K562 (cell line): Measurements from ENCODE around the gene LCNL1. TPM values are rescaled to one million over a fixed set of nuclear protein-coding genes. Genes with fewer than 3 reads are reported as not detected.

ENCODE experiments used
- ATF7 ChIP-seq: fragments of 450-650 bp; IDR thresholded peaks from 2 replicates; pipeline ENCODE4 v1.7.1; 2014; ENCODE audit warnings: mild to moderate bottlenecking, moderate library complexity
- BHLHE40 ChIP-seq: IDR thresholded peaks from 2 replicates; pipeline ENCODE4 v1.6.1; 2011; ENCODE audit warnings: low read length, improper control_type of control experiment
- ETV6 ChIP-seq, 3 experiments: fragments of 150-350 bp in 1 of 3; sonication (generic) in 1 of 3; formaldehyde crosslinking in 1 of 3; IDR thresholded peaks; 2 replicates each; pipeline versions ENCODE4 v1.6.1 to v1.8.0; 2014 to 2022; ENCODE audit warnings: borderline replicate concordance in 2 of 3, low read depth in 2 of 3, antibody characterized with exemption in 1 of 3, low read length in 1 of 3, mild to moderate bottlenecking in 1 of 3, missing genetic modification reagents in 1 of 3
- NBN ChIP-seq: fragments of 450-650 bp; IDR thresholded peaks from 2 replicates; pipeline ENCODE4 v1.6.1; 2016; ENCODE audit warnings: low read depth, mild to moderate bottlenecking
- RBM25 ChIP-seq: fragments of 200-400 bp; formaldehyde crosslinking; IDR thresholded peaks from 2 replicates; pipeline ENCODE4 v1.6.1; 2018; ENCODE audit warnings: low read length, low read depth, moderate library complexity; ENCODE audit not compliant: severe bottlenecking
- RHOXF2B ChIP-seq: fragments of 250-450 bp; sonication (Bioruptor Pico); conservative IDR thresholded peaks from 2 replicates; pipeline ENCODE4 v1.5.1; 2021
- RNF219 ChIP-seq: fragments of 250-450 bp; sonication (Bioruptor Pico); IDR thresholded peaks from 2 replicates; pipeline ENCODE4 v1.5.0; 2022; ENCODE audit warnings: mild to moderate bottlenecking
- SOX6 ChIP-seq: fragments of 450-650 bp; IDR thresholded peaks from 2 replicates; pipeline ENCODE4 v1.6.1; 2014; ENCODE audit warnings: mild to moderate bottlenecking
- THRB ChIP-seq: fragments of 450-650 bp; formaldehyde crosslinking; conservative IDR thresholded peaks from 2 replicates; pipeline ENCODE4 v1.4.0; 2022; ENCODE audit warnings: mild to moderate bottlenecking, missing genetic modification characterization
- ZBTB26 ChIP-seq: fragments of 450-650 bp; formaldehyde crosslinking; IDR thresholded peaks from 2 replicates; pipeline ENCODE4 v1.4.0; 2022; ENCODE audit warnings: missing genetic modification characterization
- ZHX1 ChIP-seq: fragments of 150-350 bp; conservative IDR thresholded peaks from 2 replicates; pipeline ENCODE4 v1.6.1; 2014; ENCODE audit warnings: low read length
- ZNF263 ChIP-seq: sonication (generic); formaldehyde crosslinking; IDR thresholded peaks from 2 replicates; pipeline ENCODE4 v1.8.0; 2022; ENCODE audit warnings: mild to moderate bottlenecking, missing genetic modification reagents, borderline replicate concordance
- polyA plus RNA-seq, 8 experiments: library from polyadenylated mRNA; depleted of rRNA in 4 of 8; stranded (reverse) in 5 of 8; unstranded in 3 of 8; fragments of >200 nt; fragmentation: Nextera tagmentation in 2 of 8; fragmentation: Illumina TruSeq in 1 of 8; extraction: Ambion mirVana in 2 of 8; extraction: Trizol in 1 of 8; gene quantifications; 2 replicates each; pipeline versions ENCODE4 v1.2.1 to v1.2.3, GENCODE V29; 2011 to 2014; ENCODE audit warnings: inconsistent platforms in 1 of 8, missing spikeins in 1 of 8
- total RNA-seq, 7 experiments: library from RNA; depleted of rRNA in 6 of 7; stranded (reverse); fragments of >200 nt in 6 of 7; fragmentation: Illumina TruSeq in 2 of 7; extraction: Trizol in 2 of 7; gene quantifications; 2 replicates each; pipeline versions ENCODE4 v1.2.1 to v1.2.3, GENCODE V29; 2011 to 2021; ENCODE audit warnings: low replicate concordance in 1 of 7
- TF ChIP-seq, protein P1 (sequence below): fragments of 450-650 bp; formaldehyde crosslinking; IDR thresholded peaks from 2 replicates; pipeline ENCODE4 v1.4.0; 2022; ENCODE audit warnings: mild to moderate bottlenecking, moderate library complexity
- TF ChIP-seq, protein P2 (sequence below), 2 experiments: IDR thresholded peaks; 2 replicates each; pipeline ENCODE4 v1.6.1; 2012; ENCODE audit warnings: improper control_type of control experiment in 2 of 2, low read depth in 2 of 2, low read length in 2 of 2, borderline replicate concordance in 1 of 2

The LCNL1 gene
- total and polyA plus RNA-seq, 9 of the 15 experiments (the other 6 are each of a cell fraction or from before 2014, with no cell fraction given), result 0.04 to 0.16 (median 0.04) TPM; not detected in 4

GRCh38 chr9:136944519-136945332 is 38.1 kb upstream of the LCNL1 start, which contains the start of the genes C8G and FBXW5 (continued):
- TF ChIP-seq, protein P1, sequence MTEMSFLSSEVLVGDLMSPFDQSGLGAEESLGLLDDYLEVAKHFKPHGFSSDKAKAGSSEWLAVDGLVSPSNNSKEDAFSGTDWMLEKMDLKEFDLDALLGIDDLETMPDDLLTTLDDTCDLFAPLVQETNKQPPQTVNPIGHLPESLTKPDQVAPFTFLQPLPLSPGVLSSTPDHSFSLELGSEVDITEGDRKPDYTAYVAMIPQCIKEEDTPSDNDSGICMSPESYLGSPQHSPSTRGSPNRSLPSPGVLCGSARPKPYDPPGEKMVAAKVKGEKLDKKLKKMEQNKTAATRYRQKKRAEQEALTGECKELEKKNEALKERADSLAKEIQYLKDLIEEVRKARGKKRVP (CRISPR knock-in tag), result 0 out of 2 replicates have a peak, but pooled peaks have one; percentile 31
- no peak for TF ChIP-seq ETV6 (IDR thresholded peaks at IDR 0.05; ENCODE audit: borderline replicate concordance in 1 of 2, low read depth in 2 of 2, low read length in 1 of 2)
- no peak for TF ChIP-seq ETV6 (CRISPR knock-in tag; IDR thresholded peaks at IDR 0.05; ENCODE audit: borderline replicate concordance)
- TF ChIP-seq ATF7, result peak; percentile 83
- no peak for TF ChIP-seq ZHX1
- peak; percentile 74; the same call in 1 of the 2 replicates for TF ChIP-seq NBN
- TF ChIP-seq BHLHE40, result peak; percentile 63
- TF ChIP-seq RNF219, result no peak
- TF ChIP-seq RHOXF2B (CRISPR knock-in tag), result peak; percentile 24; the same call in 1 of the 2 replicates
- TF ChIP-seq ZNF263 (CRISPR knock-in tag), result no peak; the same call in 1 of the 2 replicates
- TF ChIP-seq, protein P2, sequence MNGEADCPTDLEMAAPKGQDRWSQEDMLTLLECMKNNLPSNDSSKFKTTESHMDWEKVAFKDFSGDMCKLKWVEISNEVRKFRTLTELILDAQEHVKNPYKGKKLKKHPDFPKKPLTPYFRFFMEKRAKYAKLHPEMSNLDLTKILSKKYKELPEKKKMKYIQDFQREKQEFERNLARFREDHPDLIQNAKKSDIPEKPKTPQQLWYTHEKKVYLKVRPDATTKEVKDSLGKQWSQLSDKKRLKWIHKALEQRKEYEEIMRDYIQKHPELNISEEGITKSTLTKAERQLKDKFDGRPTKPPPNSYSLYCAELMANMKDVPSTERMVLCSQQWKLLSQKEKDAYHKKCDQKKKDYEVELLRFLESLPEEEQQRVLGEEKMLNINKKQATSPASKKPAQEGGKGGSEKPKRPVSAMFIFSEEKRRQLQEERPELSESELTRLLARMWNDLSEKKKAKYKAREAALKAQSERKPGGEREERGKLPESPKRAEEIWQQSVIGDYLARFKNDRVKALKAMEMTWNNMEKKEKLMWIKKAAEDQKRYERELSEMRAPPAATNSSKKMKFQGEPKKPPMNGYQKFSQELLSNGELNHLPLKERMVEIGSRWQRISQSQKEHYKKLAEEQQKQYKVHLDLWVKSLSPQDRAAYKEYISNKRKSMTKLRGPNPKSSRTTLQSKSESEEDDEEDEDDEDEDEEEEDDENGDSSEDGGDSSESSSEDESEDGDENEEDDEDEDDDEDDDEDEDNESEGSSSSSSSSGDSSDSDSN (IDR thresholded peaks at IDR 0.05; ENCODE audit: borderline replicate concordance in 1 of 2, low read depth in 2 of 2, low read length in 2 of 2), result peak in 1 of 2 experiments; percentile 27; a peak in 2 of 4 replicates
- peak; percentile 60 for TF ChIP-seq SOX6
- TF ChIP-seq RBM25, result no peak
- peak; percentile 69; the same call in 1 of the 2 replicates for TF ChIP-seq ZBTB26 (CRISPR knock-in tag)
- peak; percentile 85; the same call in 1 of the 2 replicates for TF ChIP-seq THRB (CRISPR knock-in tag)
